Mucosa of gallbladder (tissue), 1 donor: ENCODE results near the gene RXRA. TPM values are rescaled to one million over a fixed set of nuclear protein-coding genes. Genes with fewer than 3 reads are reported as not detected.

Source experiments
- DNase-seq: peaks from one replicate; pipeline ENCODE4 v3.0.0-alpha.2; 2020; ENCODE audit warnings: low spot score
- total RNA-seq: library from RNA; stranded (reverse); gene quantifications from one replicate; pipeline ENCODE4 v1.2.1, GENCODE V29; 2021
- donor health status: DM: no; HTN: no; CAD: no.

The RXRA gene
- total RNA-seq, 1 donor from 2014 or later: 106 TPM

- no peak for DNase-seq
Measured at GRCh38 chr9:134336924-134337323, 10.7 kb downstream of the RXRA start.

GRCh38 chr9:134337469-134337868 lies 11.2 kb downstream of the RXRA start:
- DNase-seq: no peak

GRCh38 chr9:134338394-134339182 lies 12.3 kb downstream of the RXRA start:
- no peak for DNase-seq

- DNase-seq: no peak
Measured at GRCh38 chr9:134339183-134339806, 13.0 kb downstream of the RXRA start.

GRCh38 chr9:134340475-134341160 lies 14.4 kb downstream of the RXRA start:
- DNase-seq: no peak

- peak; percentile 72 for DNase-seq
Measured at GRCh38 chr9:134341306-134341705, 15.1 kb downstream of the RXRA start.

GRCh38 chr9:134341929-134342745 lies 15.9 kb downstream of the RXRA start:
- DNase-seq: no peak

GRCh38 chr9:134342746-134343115 lies 16.5 kb downstream of the RXRA start:
- DNase-seq: no peak

GRCh38 chr9:134343637-134344036 lies 17.4 kb downstream of the RXRA start:
- DNase-seq: no peak

- no peak for DNase-seq
Measured at GRCh38 chr9:134344068-134344799, 18.0 kb downstream of the RXRA start.

GRCh38 chr9:134344800-134345310 lies 18.6 kb downstream of the RXRA start:
- no peak for DNase-seq

GRCh38 chr9:134345737-134346136 lies 19.5 kb downstream of the RXRA start:
- no peak for DNase-seq

GRCh38 chr9:134346151-134346550 lies 19.9 kb downstream of the RXRA start:
- DNase-seq: no peak

- no peak for DNase-seq
Measured at GRCh38 chr9:134346840-134347583, 20.8 kb downstream of the RXRA start.

- DNase-seq: no peak
Measured at GRCh38 chr9:134347996-134348395, 21.7 kb downstream of the RXRA start.

GRCh38 chr9:134348404-134349155 lies 22.3 kb downstream of the RXRA start:
- DNase-seq: no peak

- DNase-seq: no peak
Measured at GRCh38 chr9:134349936-134350335, 23.7 kb downstream of the RXRA start.

GRCh38 chr9:134350416-134350994 lies 24.2 kb downstream of the RXRA start:
- DNase-seq: no peak

- DNase-seq: no peak
Measured at GRCh38 chr9:134351606-134352176, 25.4 kb downstream of the RXRA start.
